ENCODE results near the gene PPP1R16B. TPM values are rescaled to one million over a fixed set of nuclear protein-coding genes. Genes with fewer than 3 reads are reported as not detected.

PPP1R16B gene
- total and polyA plus RNA-seq, 10 of the 15 experiments (the other 5 are each of a cell fraction or from before 2014, with no cell fraction given): 13.4 to 90.2 (median 66.7) TPM

- Histone ChIP-seq H3K4me3 (no peak overlapping the region), H3K4me1 (ENCODE audit: control insufficient read depth, insufficient read depth, low read length) (peaks cover 28% of the 10 kb centered on the region), H4K20me1 (ENCODE audit: control insufficient read depth, insufficient read depth) (no peaks in the 10 kb centered on the region), H3K4me2 (ENCODE audit: control insufficient read depth, insufficient read depth) (no peak overlapping the region), H3K9me3 (replicated peaks; ENCODE audit: control insufficient read depth, insufficient read depth, low read length) (no peaks in the 10 kb centered on the region), H3K79me2 (ENCODE audit: control insufficient read depth, insufficient read depth, low read length) (peaks cover 58% of the 10 kb centered on the region), H2AFZ (ENCODE audit: control insufficient read depth, low read depth, low read length) (no peak overlapping the region), H3K27me3 (replicated peaks in 1 of 2; ENCODE audit: control insufficient read depth in 2 of 2, insufficient read depth in 2 of 2, low read length in 1 of 2) (no peaks in the 10 kb centered on the region), H3K27ac (ENCODE audit: control insufficient read depth, insufficient read depth) (no peak overlapping the region; the same call in 1 of the 2 replicates), H3K36me3 (ENCODE audit: control insufficient read depth in 2 of 2, insufficient read depth in 2 of 2, low read length in 1 of 2) (peaks cover 15 to 21% of the 10 kb centered on the region in 2 experiments), H3K9ac (ENCODE audit: control insufficient read depth, insufficient read depth, low read length) (no peak overlapping the region)
- ChIA-PET SMC1A (ENCODE audit: uncharacterized antibody, unreplicated experiment) (interaction anchor here (0.7 to 13.6 kb wide), 6 partner anchors 11 to 47 kb away, joined by 3 to 248 read pairs (median 63); partner anchors contain the start of gene PPP1R16B), CTCF (interaction anchor here (1.2 to 9.1 kb wide), 5 partner anchors 12 to 37 kb away, joined by 3 to 160 read pairs (median 5); no protein-coding TSS in a partner anchor), RAD21 (ENCODE audit: unreplicated experiment) (interaction anchor here (1.1 to 10.1 kb wide), 4 partner anchors 11 to 48 kb away, joined by 3 to 125 read pairs (median 60); partner anchors contain the start of gene PPP1R16B), POLR2A (interaction anchor here (0.6 to 9.9 kb wide), 5 partner anchors 11 to 78 kb away, joined by 3 to 93 read pairs (median 3); partner anchors contain the start of gene PPP1R16B)
- no TSS peak for BruUV-seq (replicated peaks)
- ATAC-seq (no peak), FAIRE-seq (no peak), DNase-seq (ENCODE audit: low read depth, low spot score) (no peak)
- intact Hi-C loops (cut with micrococcal nuclease; ENCODE audit: unreplicated experiment): no loop called here
- TF ChIP-seq PML (IDR thresholded peaks at IDR 0.05; ENCODE audit: low read length) (no peak), ZSCAN29 (IDR thresholded peaks at IDR 0.05) (no peak), IKZF1 (conservative IDR thresholded peaks at IDR 0.05) (no peak), ZBTB11 (CRISPR knock-in tag; IDR thresholded peaks at IDR 0.05) (no peak), POLR2A (IDR thresholded peaks at IDR 0.05; ENCODE audit: low read depth, low read length) (no peak), NBN (IDR thresholded peaks at IDR 0.05) (no peak), ZNF217 (IDR thresholded peaks at IDR 0.05) (no peak), NR2C1 (IDR thresholded peaks at IDR 0.05) (no peak), BCL3 (IDR thresholded peaks at IDR 0.05; ENCODE audit: borderline replicate concordance, insufficient read depth, low read depth, low read length, poor library complexity, severe bottlenecking) (no peak), TCF3 (IDR thresholded peaks at IDR 0.05; ENCODE audit: borderline replicate concordance, insufficient read depth, low read depth, low read length) (no peak)
- in situ Hi-C loops (cut with MboI): no loop called here
- 100% methylated on average over 5 of the region's 5 CpGs for WGBS (ENCODE audit: insufficient coverage, insufficient replicate concordance, low lambda C conversion rate, missing lambda C conversion rate)
These were observed 49.9 kb downstream of the PPP1R16B start for GRCh38 chr20:38855356-38855755.

Data from GM12878 (cell line).